Astrocyte (in vitro differentiated cells and primary cell): ENCODE data around the gene AMIGO1. TPM values are rescaled to one million over a fixed set of nuclear protein-coding genes. Genes with fewer than 3 reads are reported as not detected.

ENCODE experiments used
- DNase-seq: peaks from one replicate; pipeline ENCODE4 v3.0.0-alpha.2; 2010; ENCODE audit warnings: low read depth
- FAIRE-seq: peaks from 2 replicates; lab custom pipeline; 2011; peaks lifted over from hg19 to GRCh38; lab: Jason Lieb, UNC
- H2AFZ ChIP-seq: 2 replicates; pipeline ENCODE4 v1.6.0; 2012; ENCODE audit warnings: low read depth, low read length, inconsistent platforms
- H3K27ac ChIP-seq: 2 replicates; pipeline ENCODE4 v1.5.1; 2011; ENCODE audit warnings: low read depth, low read length, inconsistent platforms
- H3K27me3 ChIP-seq: 2 replicates; pipeline ENCODE4 v1.6.0; 2011; ENCODE audit warnings: low read length, inconsistent platforms; ENCODE audit not compliant: insufficient read depth
- H3K36me3 ChIP-seq: 2 replicates; pipeline ENCODE4 v1.5.1; 2011; ENCODE audit warnings: low read length, inconsistent platforms; ENCODE audit not compliant: insufficient read depth
- H3K4me1 ChIP-seq: 2 replicates; pipeline ENCODE4 v1.5.1; 2011; ENCODE audit warnings: low read length, inconsistent platforms; ENCODE audit not compliant: insufficient read depth
- H3K4me2 ChIP-seq: 2 replicates; pipeline ENCODE4 v1.6.0; 2012; ENCODE audit warnings: low read length, inconsistent platforms
- H3K4me3 ChIP-seq: 2 replicates; pipeline ENCODE4 v1.5.1; 2011; ENCODE audit warnings: low read depth, mild to moderate bottlenecking, low read length, inconsistent platforms; ENCODE audit not compliant: insufficient read depth
- H3K79me2 ChIP-seq: 2 replicates; pipeline ENCODE4 v1.6.0; 2012; ENCODE audit warnings: mild to moderate bottlenecking, low read length, inconsistent platforms; ENCODE audit not compliant: insufficient read depth
- H3K9ac ChIP-seq: 2 replicates; pipeline ENCODE4 v1.6.0; 2012; ENCODE audit warnings: mild to moderate bottlenecking, low read length, inconsistent platforms
- H3K9me3 ChIP-seq: 2 replicates; pipeline ENCODE4 v1.5.1; 2012; ENCODE audit warnings: low read depth, mild to moderate bottlenecking, low read length, inconsistent platforms; ENCODE audit not compliant: insufficient read depth
- H4K20me1 ChIP-seq: 2 replicates; pipeline ENCODE4 v1.6.0; 2012; ENCODE audit warnings: low read length, inconsistent platforms; ENCODE audit not compliant: insufficient read depth
- H3K27ac Mint-ChIP-seq: one replicate; pipeline ENCODE4 v1.8.0; 2021; ENCODE audit warnings: mild to moderate bottlenecking, mixed read lengths; ENCODE audit not compliant: unreplicated experiment
- H3K27me3 Mint-ChIP-seq: one replicate; pipeline ENCODE4 v1.8.0; 2021; ENCODE audit warnings: low read depth, mixed read lengths; ENCODE audit not compliant: unreplicated experiment
- H3K36me3 Mint-ChIP-seq: one replicate; pipeline ENCODE4 v1.8.0; 2021; ENCODE audit warnings: low read depth, mixed read lengths; ENCODE audit not compliant: unreplicated experiment
- H3K4me1 Mint-ChIP-seq: one replicate; pipeline ENCODE4 v1.8.0; 2021; ENCODE audit warnings: low read depth, mixed read lengths; ENCODE audit not compliant: unreplicated experiment
- H3K4me3 Mint-ChIP-seq: one replicate; pipeline ENCODE4 v1.8.0; 2021; ENCODE audit warnings: mild to moderate bottlenecking, moderate library complexity, mixed read lengths; ENCODE audit not compliant: unreplicated experiment
- H3K9me3 Mint-ChIP-seq: one replicate; pipeline ENCODE4 v1.8.0; 2021; ENCODE audit warnings: mild to moderate bottlenecking, mixed read lengths; ENCODE audit not compliant: unreplicated experiment
- EZH2 ChIP-seq: IDR thresholded peaks from 2 replicates; pipeline ENCODE4 v1.6.1; 2012; ENCODE audit warnings: mild to moderate bottlenecking, low read length, inconsistent platforms; ENCODE audit not compliant: insufficient read depth
- total RNA-seq: library from RNA; stranded (reverse); gene quantifications from 2 replicates; pipeline ENCODE4 v1.2.1, GENCODE V29; 2021
- TF ChIP-seq, protein P1 (sequence below): IDR thresholded peaks from 2 replicates; pipeline ENCODE4 v1.5.1; 2011; ENCODE audit warnings: low read depth, mild to moderate bottlenecking, inconsistent platforms, low read length, moderate library complexity; ENCODE audit not compliant: insufficient read depth

The AMIGO1 gene
- total RNA-seq, 1 donor from 2014 or later = 1.8 TPM

DNA sequence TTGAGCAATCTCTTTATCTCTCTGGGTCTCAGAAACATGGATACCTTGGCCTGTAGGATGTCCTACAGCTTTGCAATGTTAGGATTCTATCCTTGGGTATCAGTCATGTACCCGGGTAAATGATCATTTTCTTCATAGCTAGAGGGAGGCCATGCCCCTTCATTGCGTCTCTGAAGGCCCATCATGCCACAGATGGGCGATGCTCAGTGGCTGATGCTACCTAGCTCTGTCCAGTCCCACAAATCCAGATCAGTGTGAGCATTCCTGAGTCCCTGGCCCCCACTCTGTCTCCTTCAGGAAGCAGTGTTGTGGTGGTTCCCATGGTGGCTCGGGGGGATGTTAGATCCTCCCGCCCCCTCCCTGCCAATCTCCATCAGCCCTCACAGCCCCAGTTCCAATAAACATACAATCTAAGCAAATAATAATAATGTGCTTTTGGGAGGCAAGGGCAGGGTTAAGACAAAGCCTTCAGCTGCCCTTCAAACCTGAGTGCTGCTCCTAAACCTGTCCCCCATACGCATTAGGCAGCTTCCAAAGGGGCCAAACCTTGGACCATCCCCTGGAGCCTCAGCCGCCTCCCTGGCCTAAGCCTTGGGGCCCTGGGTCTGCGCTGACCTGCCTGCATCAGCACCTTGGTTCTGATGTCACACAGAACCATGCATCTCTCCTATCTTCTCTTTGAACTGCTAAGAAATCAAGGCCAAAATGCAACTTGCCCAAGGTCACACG is 29.5 kb upstream of the AMIGO1 start:
- H3K9ac ChIP-seq = no peak overlapping the region
- H3K79me2 ChIP-seq = no peaks in the 10 kb centered on the region
- no peak overlapping the region for H3K27ac Mint-ChIP-seq
- H3K4me2 ChIP-seq = no peak overlapping the region
- no peak overlapping the region for H2AFZ ChIP-seq
- H3K9me3 ChIP-seq = no peaks in the 10 kb centered on the region
- no peaks in the 10 kb centered on the region for H4K20me1 ChIP-seq
- no peak overlapping the region for H3K4me3 ChIP-seq
- TF ChIP-seq, protein P1, sequence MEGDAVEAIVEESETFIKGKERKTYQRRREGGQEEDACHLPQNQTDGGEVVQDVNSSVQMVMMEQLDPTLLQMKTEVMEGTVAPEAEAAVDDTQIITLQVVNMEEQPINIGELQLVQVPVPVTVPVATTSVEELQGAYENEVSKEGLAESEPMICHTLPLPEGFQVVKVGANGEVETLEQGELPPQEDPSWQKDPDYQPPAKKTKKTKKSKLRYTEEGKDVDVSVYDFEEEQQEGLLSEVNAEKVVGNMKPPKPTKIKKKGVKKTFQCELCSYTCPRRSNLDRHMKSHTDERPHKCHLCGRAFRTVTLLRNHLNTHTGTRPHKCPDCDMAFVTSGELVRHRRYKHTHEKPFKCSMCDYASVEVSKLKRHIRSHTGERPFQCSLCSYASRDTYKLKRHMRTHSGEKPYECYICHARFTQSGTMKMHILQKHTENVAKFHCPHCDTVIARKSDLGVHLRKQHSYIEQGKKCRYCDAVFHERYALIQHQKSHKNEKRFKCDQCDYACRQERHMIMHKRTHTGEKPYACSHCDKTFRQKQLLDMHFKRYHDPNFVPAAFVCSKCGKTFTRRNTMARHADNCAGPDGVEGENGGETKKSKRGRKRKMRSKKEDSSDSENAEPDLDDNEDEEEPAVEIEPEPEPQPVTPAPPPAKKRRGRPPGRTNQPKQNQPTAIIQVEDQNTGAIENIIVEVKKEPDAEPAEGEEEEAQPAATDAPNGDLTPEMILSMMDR = no peak
- DNase-seq (no peak), FAIRE-seq (no peak)
- no peaks in the 10 kb centered on the region for H3K36me3 Mint-ChIP-seq
- peaks cover 24% of the 10 kb centered on the region for H3K27me3 Mint-ChIP-seq
- H3K27me3 ChIP-seq = peaks cover 2% of the 10 kb centered on the region
- no peaks in the 10 kb centered on the region for H3K36me3 ChIP-seq
- H3K9me3 Mint-ChIP-seq = peaks cover 2% of the 10 kb centered on the region
- H3K4me1 ChIP-seq = no peaks in the 10 kb centered on the region
- no peak overlapping the region for H3K4me3 Mint-ChIP-seq
- no peak overlapping the region for H3K27ac ChIP-seq
- H3K4me1 Mint-ChIP-seq = peaks cover 2% of the 10 kb centered on the region

DNA sequence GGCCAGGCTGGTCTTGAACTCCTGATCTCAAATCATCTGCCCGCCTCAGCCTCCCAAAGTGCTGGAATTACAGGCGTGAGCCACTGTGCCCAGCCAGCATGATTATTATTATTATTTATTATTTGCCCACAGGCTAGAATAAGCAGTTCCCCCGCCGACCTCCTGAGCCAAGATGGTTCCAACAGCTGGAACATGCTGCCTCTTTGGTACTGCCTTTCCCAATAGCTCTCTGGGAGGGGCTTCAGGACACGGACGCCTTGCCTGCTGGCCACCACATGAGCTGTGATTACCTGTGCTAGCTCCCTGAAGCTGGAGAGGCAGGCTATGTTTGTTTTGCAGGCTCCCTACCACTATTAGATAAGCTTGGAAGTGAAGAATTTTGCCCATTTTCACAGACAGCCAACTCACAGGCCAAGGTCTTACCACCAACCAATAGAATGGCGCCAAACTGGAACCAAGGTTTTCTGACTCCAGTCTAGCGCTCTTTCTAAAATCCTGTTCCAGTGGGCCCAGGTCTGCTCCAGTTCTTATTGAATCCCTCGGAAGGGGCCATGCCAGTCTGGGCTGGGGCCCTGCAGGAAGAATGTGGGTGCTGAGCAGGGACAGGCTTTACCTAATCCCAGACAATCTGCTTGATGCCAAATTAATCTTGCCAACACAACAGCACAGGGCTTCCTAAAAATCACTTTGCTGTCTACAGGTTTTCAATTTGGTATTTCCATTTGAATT is 28.1 kb upstream of the AMIGO1 start:
- H3K27ac ChIP-seq = no peak overlapping the region
- H3K4me2 ChIP-seq = no peak overlapping the region
- no peak for TF ChIP-seq EZH2
- TF ChIP-seq, protein P1 = no peak
- no peak overlapping the region for H2AFZ ChIP-seq
- no peaks in the 10 kb centered on the region for H3K79me2 ChIP-seq
- no peaks in the 10 kb centered on the region for H3K36me3 ChIP-seq
- no peaks in the 10 kb centered on the region for H4K20me1 ChIP-seq
- peaks cover 2% of the 10 kb centered on the region for H3K9me3 Mint-ChIP-seq
- FAIRE-seq (no peak), DNase-seq (no peak)
- H3K9me3 ChIP-seq = no peaks in the 10 kb centered on the region
- no peak overlapping the region for H3K9ac ChIP-seq
- H3K4me1 Mint-ChIP-seq = peaks cover 5% of the 10 kb centered on the region
- no peak overlapping the region for H3K4me3 Mint-ChIP-seq
- peaks cover 2% of the 10 kb centered on the region for H3K27me3 ChIP-seq
- no peaks in the 10 kb centered on the region for H3K36me3 Mint-ChIP-seq
- H3K4me1 ChIP-seq = peaks cover 2% of the 10 kb centered on the region
- no peak overlapping the region for H3K4me3 ChIP-seq
- peaks cover 24% of the 10 kb centered on the region for H3K27me3 Mint-ChIP-seq
- H3K27ac Mint-ChIP-seq = no peak overlapping the region
